CD14-positive monocyte (primary cell): ENCODE data around the gene BBS9. TPM values are rescaled to one million over a fixed set of nuclear protein-coding genes. Genes with fewer than 3 reads are reported as not detected.

Experiments used
- DNase-seq, 3 donors: peaks; one replicate each; pipeline ENCODE4 v3.0.0-alpha.2; 2011 to 2022
- H2AFZ ChIP-seq: 2 replicates; pipeline ENCODE4 v1.6.0; 2012; ENCODE audit warnings: mild to moderate bottlenecking, low read depth, low read length, inconsistent platforms; ENCODE audit not compliant: insufficient read depth, poor library complexity, severe bottlenecking
- H3K27ac ChIP-seq, 2 donors: 1 replicate in 1 of 2; 2 replicates in 1 of 2; pipeline ENCODE4 v1.5.1; 2012 to 2013; ENCODE audit warnings: low read length in 2 of 2, control low read depth in 1 of 2, inconsistent platforms in 1 of 2, low read depth in 1 of 2, mild to moderate bottlenecking in 1 of 2
- H3K27me3 ChIP-seq, 2 donors: one replicate each; pipeline versions ENCODE4 v1.6.0 to v1.6.1; 2011 to 2013; ENCODE audit warnings: low read length in 2 of 2; ENCODE audit not compliant: control insufficient read depth in 2 of 2, insufficient read depth in 2 of 2
- H3K36me3 ChIP-seq, 2 donors: replicated peaks in 1 of 2; 1 replicate in 1 of 2; 2 replicates in 1 of 2; pipeline versions ENCODE4 v1.5.1 to v1.6.1; 2012 to 2013; ENCODE audit warnings: low read length in 2 of 2, control low read depth in 1 of 2, inconsistent platforms in 1 of 2, mild to moderate bottlenecking in 1 of 2; ENCODE audit not compliant: insufficient read depth in 2 of 2, control insufficient read depth in 1 of 2
- H3K4me1 ChIP-seq, 2 donors: 1 replicate in 1 of 2; 2 replicates in 1 of 2; pipeline versions ENCODE4 v1.5.1 to v1.6.1; 2012 to 2013; ENCODE audit warnings: low read length in 2 of 2, control low read depth in 1 of 2, inconsistent platforms in 1 of 2, mild to moderate bottlenecking in 1 of 2, moderate library complexity in 1 of 2; ENCODE audit not compliant: insufficient read depth in 2 of 2, control insufficient read depth in 1 of 2
- H3K4me2 ChIP-seq: replicated peaks from 2 replicates; pipeline ENCODE3; 2012; ENCODE audit warnings: low read length, moderate library complexity, mild to moderate bottlenecking; ENCODE audit not compliant: poor library complexity, severe bottlenecking; ENCODE audit errors: extremely low read depth
- H3K4me3 ChIP-seq, 3 experiments: fragments of 200-600 bp in 1 of 3; sonication (generic) in 1 of 3; replicated peaks in 1 of 3; 1 replicate in 2 of 3; 2 replicates in 1 of 3; pipeline ENCODE4 v1.5.1; 2011 to 2013; ENCODE audit warnings: low read length in 3 of 3, mild to moderate bottlenecking in 3 of 3, control low read depth in 2 of 3, low read depth in 2 of 3, inconsistent platforms in 1 of 3, moderate library complexity in 1 of 3
- H3K79me2 ChIP-seq: 2 replicates; pipeline ENCODE4 v1.6.0; 2012; ENCODE audit warnings: mild to moderate bottlenecking, control low read depth, inconsistent platforms, low read length, moderate library complexity; ENCODE audit not compliant: insufficient read depth
- H3K9ac ChIP-seq: 2 replicates; pipeline ENCODE4 v1.6.0; 2017; ENCODE audit warnings: low read length, mild to moderate bottlenecking; ENCODE audit not compliant: insufficient read depth, poor library complexity, severe bottlenecking
- H3K9me3 ChIP-seq, 2 donors: replicated peaks in 1 of 2; 1 replicate in 1 of 2; 2 replicates in 1 of 2; pipeline versions ENCODE4 v1.5.1 to v1.6.1; 2012 to 2013; ENCODE audit warnings: low read length in 2 of 2, control low read depth in 1 of 2; ENCODE audit not compliant: control insufficient read depth in 1 of 2, insufficient read depth in 1 of 2
- H4K20me1 ChIP-seq: 2 replicates; pipeline ENCODE4 v1.6.0; 2012; ENCODE audit warnings: mild to moderate bottlenecking, low read length, control low read depth, moderate library complexity; ENCODE audit not compliant: insufficient read depth
- H3K27ac Mint-ChIP-seq, 7 donors: one replicate each; pipeline ENCODE4 v1.8.0; 2020; ENCODE audit warnings: mild to moderate bottlenecking in 7 of 7, mixed read lengths in 7 of 7, moderate library complexity in 6 of 7, inconsistent platforms in 2 of 7
- H3K27me3 Mint-ChIP-seq, 3 donors: one replicate each; pipeline ENCODE4 v1.8.0; 2021 to 2022; ENCODE audit warnings: low read depth in 3 of 3, mild to moderate bottlenecking in 3 of 3, mixed read lengths in 3 of 3, moderate library complexity in 3 of 3, inconsistent platforms in 1 of 3
- H3K36me3 Mint-ChIP-seq, 2 donors: one replicate each; pipeline ENCODE4 v1.8.0; 2020; ENCODE audit warnings: mixed read lengths in 2 of 2, inconsistent platforms in 1 of 2, mild to moderate bottlenecking in 1 of 2
- H3K4me1 Mint-ChIP-seq: one replicate; pipeline ENCODE4 v1.8.0; 2020; ENCODE audit warnings: mild to moderate bottlenecking, mixed read lengths
- H3K4me3 Mint-ChIP-seq, 2 donors: one replicate each; pipeline ENCODE4 v1.8.0; 2020; ENCODE audit warnings: mild to moderate bottlenecking in 2 of 2, mixed read lengths in 2 of 2, moderate library complexity in 1 of 2
- H3K9me3 Mint-ChIP-seq, 7 donors: one replicate each; pipeline ENCODE4 v1.8.0; 2020 to 2022; ENCODE audit warnings: mixed read lengths in 7 of 7, mild to moderate bottlenecking in 6 of 7, moderate library complexity in 6 of 7, inconsistent platforms in 2 of 7
- CTCF ChIP-seq: fragments of 200-600 bp; IDR thresholded peaks from one replicate; pipeline ENCODE4 v1.8.0; 2022; ENCODE audit warnings: antibody characterized with exemption, mild to moderate bottlenecking
- WGBS: methylation state at CpG from one replicate; pipeline ENCODE4 v1.1.5; 2013; ENCODE audit warnings: missing lambda C conversion rate; ENCODE audit not compliant: insufficient coverage; 5-methylcytosine and 5-hydroxymethylcytosine counted together
- intact Hi-C, 2 donors: fragments of 100-400 bp; cut with micrococcal nuclease; formaldehyde crosslinking; loops; one replicate each; pipeline versions ENCODE4 v1.15.0 to v1.15.1; 2023
- polyA plus RNA-seq, 3 donors: library from polyadenylated mRNA; depleted of rRNA in 1 of 3; unstranded in 2 of 3; stranded (reverse) in 1 of 3; fragments of 300-500 nt in 2 of 3; fragments of >200 nt in 1 of 3; fragmentation: Illumina TruSeq in 2 of 3; gene quantifications; 1 replicate in 2 of 3; 2 replicates in 1 of 3; pipeline ENCODE4 v1.2.3, GENCODE V29; 2012 to 2021

Gene BBS9
- polyA plus RNA-seq, 3 donors, result 4.9 to 7.5 (median 6.8) TPM

- Histone ChIP-seq H3K79me2 (no peaks in the 10 kb centered on the region), H3K27me3 (no peaks in the 10 kb centered on the region), H2AFZ (no peak overlapping the region), H3K36me3 (no peaks in the 10 kb centered on the region), H3K4me3 (no peak overlapping the region), H3K9me3 (no peaks in the 10 kb centered on the region), H3K27ac (no peak overlapping the region), H3K4me1 (no peaks in the 10 kb centered on the region), H3K4me2 (no peak overlapping the region), H3K9ac (no peak overlapping the region), H4K20me1 (no peaks in the 10 kb centered on the region)
- Mint-ChIP-seq H3K4me1 (no peaks in the 10 kb centered on the region), H3K27me3 (peaks cover 0 to 2% (median 0%) of the 10 kb centered on the region in 3 donors), H3K4me3 (no peak overlapping the region), H3K36me3 (peaks cover 3% of the 10 kb centered on the region in 2 donors), H3K27ac (no peak overlapping the region), H3K9me3 (no peaks in the 10 kb centered on the region)
- no peak for DNase-seq
- no peak for TF ChIP-seq CTCF
- WGBS, result 44% methylated on average over 1 of the region's 3 CpGs
- intact Hi-C loops, result no loop called here
Measured at GRCh38 chr7:33152087-33152486, 22.7 kb downstream of the BBS9 start.

- H4K20me1 ChIP-seq, result no peaks in the 10 kb centered on the region
- Mint-ChIP-seq H3K27ac (no peak overlapping the region), H3K27me3 (no peaks in the 10 kb centered on the region), H3K9me3 (no peaks in the 10 kb centered on the region), H3K4me3 (no peak overlapping the region), H3K4me1 (no peaks in the 10 kb centered on the region), H3K36me3 (peaks cover 3% of the 10 kb centered on the region in 2 donors)
- DNase-seq, result no peak
- no peak for TF ChIP-seq CTCF
- intact Hi-C loops, result no loop called here
- H3K4me2 ChIP-seq, result no peak overlapping the region
- no peaks in the 10 kb centered on the region for H3K4me1 ChIP-seq
- no peak overlapping the region for H2AFZ ChIP-seq
- H3K9ac ChIP-seq, result no peak overlapping the region
- H3K4me3 ChIP-seq, result no peak overlapping the region
- no peaks in the 10 kb centered on the region for H3K27me3 ChIP-seq
- no peaks in the 10 kb centered on the region for H3K9me3 ChIP-seq
- no CpG with 5 or more reads among the region's 2 CpGs for WGBS
- H3K27ac ChIP-seq, result no peak overlapping the region
- H3K36me3 ChIP-seq, result no peaks in the 10 kb centered on the region
- no peaks in the 10 kb centered on the region for H3K79me2 ChIP-seq
Measured at GRCh38 chr7:33155811-33156210, 26.4 kb downstream of the BBS9 start.
